GM12878 (cell line): ENCODE measurements around the gene RAB31. TPM values are rescaled to one million over a fixed set of nuclear protein-coding genes. Genes with fewer than 3 reads are reported as not detected.

Source experiments
- ATAC-seq: fragments of 200-7000 bp; cut with Tn5 transposase; 3 replicates; pipeline ENCODE4 v1.9.1; 2020; ENCODE audit warnings: mild to moderate bottlenecking, moderate library complexity
- BruUV-seq: library from RNA; stranded (reverse); fragments of 400-500 nt; replicated peaks from 2 replicates; lab custom pipeline; 2021; lab: Mats Ljungman, UMichigan
- CTCF ChIA-PET: fragments of 300-600 bp; sonication (Branson Sonifier 250); formaldehyde crosslinking; extraction: SDS; loops from one replicate; lab custom pipeline; 2021; ENCODE audit warnings: inconsistent platforms; lab: Yijun Ruan, JAX
- POLR2A ChIA-PET: fragments of 350-600 bp; formaldehyde crosslinking; extraction: SDS; loops from one replicate; lab custom pipeline; 2021; ENCODE audit warnings: inconsistent platforms; lab: Charles Lee
- RAD21 ChIA-PET: fragments of 300-600 bp; sonication (Branson Sonifier 250); formaldehyde crosslinking; loops from one replicate; lab custom pipeline; 2023; ENCODE audit warnings: antibody characterized with exemption; ENCODE audit not compliant: unreplicated experiment; lab: Charles Lee
- SMC1A ChIA-PET: fragments of 300-600 bp; sonication (Branson Sonifier 250); formaldehyde crosslinking; loops from one replicate; lab custom pipeline; 2023; ENCODE audit not compliant: unreplicated experiment, uncharacterized antibody; lab: Charles Lee
- DNase-seq: peaks from one replicate; pipeline ENCODE4 v3.0.0-alpha.2; 2011; ENCODE audit warnings: low read depth, low spot score
- FAIRE-seq: peaks from 3 replicates; lab custom pipeline; 2011; peaks lifted over from hg19 to GRCh38; lab: Jason Lieb, UNC
- H2AFZ ChIP-seq: 2 replicates; pipeline ENCODE4 v1.6.0; 2011; ENCODE audit warnings: low read depth, low read length, control low read depth; ENCODE audit not compliant: control insufficient read depth
- H3K27ac ChIP-seq: 2 replicates; pipeline ENCODE4 v1.5.1; 2011; ENCODE audit warnings: control low read depth; ENCODE audit not compliant: control insufficient read depth, insufficient read depth
- H3K27me3 ChIP-seq, 2 experiments: replicated peaks in 1 of 2; 2 replicates each; pipeline versions ENCODE4 v1.6.0 to v1.6.1; 2011; ENCODE audit warnings: low read length in 1 of 2; ENCODE audit not compliant: control insufficient read depth in 2 of 2, insufficient read depth in 2 of 2
- H3K36me3 ChIP-seq, 2 experiments: 2 replicates each; pipeline ENCODE4 v1.5.1; 2011; ENCODE audit warnings: low read length in 1 of 2; ENCODE audit not compliant: control insufficient read depth in 2 of 2, insufficient read depth in 2 of 2
- H3K4me1 ChIP-seq: 2 replicates; pipeline ENCODE4 v1.6.1; 2011; ENCODE audit warnings: mild to moderate bottlenecking, low read length, moderate library complexity, mixed read lengths; ENCODE audit not compliant: control insufficient read depth, insufficient read depth
- H3K4me2 ChIP-seq: 2 replicates; pipeline ENCODE4 v1.6.0; 2011; ENCODE audit warnings: control low read depth; ENCODE audit not compliant: control insufficient read depth, insufficient read depth
- H3K4me3 ChIP-seq: fragments of 200-600 bp; sonication (generic); 2 replicates; pipeline ENCODE4 v1.5.1; 2016
- H3K79me2 ChIP-seq: 2 replicates; pipeline ENCODE4 v1.6.0; 2011; ENCODE audit warnings: low read length; ENCODE audit not compliant: control insufficient read depth, insufficient read depth
- H3K9ac ChIP-seq: 2 replicates; pipeline ENCODE4 v1.8.0; 2011; ENCODE audit warnings: low read length, control low read depth, mixed read lengths; ENCODE audit not compliant: control insufficient read depth, insufficient read depth
- H3K9me3 ChIP-seq: replicated peaks from 3 replicates; pipeline ENCODE4 v1.5.1; 2011; ENCODE audit warnings: mild to moderate bottlenecking, low read length; ENCODE audit not compliant: control insufficient read depth, insufficient read depth
- H4K20me1 ChIP-seq: 2 replicates; pipeline ENCODE4 v1.6.0; 2011; ENCODE audit not compliant: control insufficient read depth, insufficient read depth
- BACH1 ChIP-seq: fragments of 450-650 bp; IDR thresholded peaks from 2 replicates; pipeline ENCODE4 v1.6.1; 2017; ENCODE audit warnings: mild to moderate bottlenecking, borderline replicate concordance
- CBX5 ChIP-seq: sonication (generic); IDR thresholded peaks from 2 replicates; pipeline ENCODE4 v1.6.1; 2016; ENCODE audit warnings: low read depth, moderate library complexity, mild to moderate bottlenecking, inconsistent platforms
- DPF2 ChIP-seq: fragments of 450-650 bp; IDR thresholded peaks from 2 replicates; pipeline ENCODE4 v1.6.1; 2017; ENCODE audit warnings: mild to moderate bottlenecking
- MLLT1 ChIP-seq: fragments of 450-650 bp; IDR thresholded peaks from 2 replicates; pipeline ENCODE4 v1.6.1; 2016; ENCODE audit warnings: mild to moderate bottlenecking
- TCF12 ChIP-seq: IDR thresholded peaks from 2 replicates; pipeline ENCODE4 v1.6.1; 2011; ENCODE audit warnings: low read depth, mild to moderate bottlenecking, low read length
- YBX1 ChIP-seq: fragments of 450-650 bp; IDR thresholded peaks from 2 replicates; pipeline ENCODE4 v1.6.1; 2016; ENCODE audit warnings: antibody characterized with exemption
- ZNF274 ChIP-seq: IDR thresholded peaks from one replicate; pipeline ENCODE4 v1.8.0; 2011; ENCODE audit not compliant: insufficient read length, insufficient read depth
- ZNF687 ChIP-seq: fragments of 450-650 bp; IDR thresholded peaks from 2 replicates; pipeline ENCODE4 v1.6.1; 2017; ENCODE audit warnings: mild to moderate bottlenecking, moderate library complexity
- WGBS: methylation state at CpG from one replicate; pipeline ENCODE4 v1.1.6; 2016; ENCODE audit warnings: low lambda C conversion rate; ENCODE audit not compliant: insufficient replicate concordance, insufficient coverage; ENCODE audit errors: missing lambda C conversion rate; 5-methylcytosine and 5-hydroxymethylcytosine counted together
- in situ Hi-C: fragments of 300-500 bp; cut with MboI; formaldehyde crosslinking; loops from 9 replicates; pipeline ENCODE4 v1.14.3; 2018; ENCODE audit warnings: mixed read lengths
- intact Hi-C: fragments of 100-400 bp; cut with micrococcal nuclease; formaldehyde crosslinking; loops from one replicate; pipeline ENCODE4 v1.14.2; 2022; ENCODE audit not compliant: unreplicated experiment
- polyA plus RNA-seq, 11 experiments: library from polyadenylated mRNA; depleted of rRNA in 4 of 11; unstranded in 6 of 11; stranded (reverse) in 5 of 11; fragments of >200 nt; fragmentation: Nextera tagmentation in 4 of 11; fragmentation: Illumina TruSeq in 1 of 11; extraction: Ambion mirVana in 4 of 11; extraction: Trizol in 1 of 11; gene quantifications; 1 replicate in 1 of 11; 2 replicates in 10 of 11; pipeline versions ENCODE4 v1.2.1 to v1.2.3, GENCODE V29; 2011 to 2016; ENCODE audit warnings: inconsistent platforms in 2 of 11, missing spikeins in 2 of 11, low read depth in 1 of 11
- total RNA-seq, 4 experiments: library from RNA; depleted of rRNA in 3 of 4; stranded (reverse); fragments of >200 nt in 3 of 4; fragmentation: Illumina TruSeq in 1 of 4; extraction: Trizol in 1 of 4; gene quantifications; 2 replicates each; pipeline versions ENCODE4 v1.2.1 to v1.2.3, GENCODE V29; 2013 to 2021
- TF ChIP-seq, protein P1 (sequence below): fragments of 450-650 bp; IDR thresholded peaks from 2 replicates; pipeline ENCODE4 v1.6.1; 2018; ENCODE audit warnings: mild to moderate bottlenecking, low read depth, moderate library complexity; ENCODE audit not compliant: partially characterized antibody

Gene RAB31
- total and polyA plus RNA-seq, 10 of the 15 experiments (the other 5 are each of a cell fraction or from before 2014, with no cell fraction given), result 0.80 to 23.3 (median 12.2) TPM

GRCh38 chr18:9848170-9848879 is 140.2 kb downstream of the RAB31 start:
- intact Hi-C loops, result no loop called here
- CTCF ChIA-PET, result no interaction called here
- no peak for ATAC-seq
- Histone ChIP-seq H3K27ac (no peak overlapping the region), H3K9ac (no peak overlapping the region)
- no peak for TF ChIP-seq ZNF274
- no peak for TF ChIP-seq DPF2
- no peak for TF ChIP-seq BACH1
- TF ChIP-seq ZNF687, result no peak
- no peak for TF ChIP-seq TCF12
- no peak for TF ChIP-seq CBX5
- TF ChIP-seq, protein P1, sequence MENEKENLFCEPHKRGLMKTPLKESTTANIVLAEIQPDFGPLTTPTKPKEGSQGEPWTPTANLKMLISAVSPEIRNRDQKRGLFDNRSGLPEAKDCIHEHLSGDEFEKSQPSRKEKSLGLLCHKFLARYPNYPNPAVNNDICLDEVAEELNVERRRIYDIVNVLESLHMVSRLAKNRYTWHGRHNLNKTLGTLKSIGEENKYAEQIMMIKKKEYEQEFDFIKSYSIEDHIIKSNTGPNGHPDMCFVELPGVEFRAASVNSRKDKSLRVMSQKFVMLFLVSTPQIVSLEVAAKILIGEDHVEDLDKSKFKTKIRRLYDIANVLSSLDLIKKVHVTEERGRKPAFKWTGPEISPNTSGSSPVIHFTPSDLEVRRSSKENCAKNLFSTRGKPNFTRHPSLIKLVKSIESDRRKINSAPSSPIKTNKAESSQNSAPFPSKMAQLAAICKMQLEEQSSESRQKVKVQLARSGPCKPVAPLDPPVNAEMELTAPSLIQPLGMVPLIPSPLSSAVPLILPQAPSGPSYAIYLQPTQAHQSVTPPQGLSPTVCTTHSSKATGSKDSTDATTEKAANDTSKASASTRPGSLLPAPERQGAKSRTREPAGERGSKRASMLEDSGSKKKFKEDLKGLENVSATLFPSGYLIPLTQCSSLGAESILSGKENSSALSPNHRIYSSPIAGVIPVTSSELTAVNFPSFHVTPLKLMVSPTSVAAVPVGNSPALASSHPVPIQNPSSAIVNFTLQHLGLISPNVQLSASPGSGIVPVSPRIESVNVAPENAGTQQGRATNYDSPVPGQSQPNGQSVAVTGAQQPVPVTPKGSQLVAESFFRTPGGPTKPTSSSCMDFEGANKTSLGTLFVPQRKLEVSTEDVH, result no peak
- TF ChIP-seq MLLT1, result no peak
- no peak for TF ChIP-seq YBX1
- TF ChIP-seq, all 136 proteins: peak for 0
- RAD21 ChIA-PET, result no interaction called here
- in situ Hi-C loops, result no loop called here
- Histone ChIP-seq H3K4me3 (no peak overlapping the region), H3K4me2 (no peak overlapping the region), H3K4me1 (no peaks in the 10 kb centered on the region), H4K20me1 (no peaks in the 10 kb centered on the region), H3K79me2 (no peaks in the 10 kb centered on the region), H3K9me3 (no peaks in the 10 kb centered on the region), H3K27me3 (no peaks in the 10 kb centered on the region), H3K36me3 (no peaks in the 10 kb centered on the region), H2AFZ (no peak overlapping the region)
- FAIRE-seq (no peak), DNase-seq (no peak)
- no TSS peak for BruUV-seq
- WGBS, result 91% methylated on average over 5 of the region's 5 CpGs
- SMC1A ChIA-PET, result no interaction called here
- POLR2A ChIA-PET, result no interaction called here
